ENCODE measurements around the gene DNAJC15.

- no peak for TF ChIP-seq CTCF (conservative IDR thresholded peaks at IDR 0.05; ENCODE audit: low read depth, low read length)
- no peak for TF ChIP-seq EZH2 (IDR thresholded peaks at IDR 0.05; ENCODE audit: low read length, unreplicated experiment)
- TF ChIP-seq EZH2phosphoT487 (IDR thresholded peaks at IDR 0.05; ENCODE audit: borderline replicate concordance, low read length): no peak
These were observed 22.9 kb downstream of the DNAJC15 start for GRCh38 chr13:43046259-43046658.
